Vagina (tissue), 2 donors: ENCODE measurements around the gene NKX6-1. TPM values are rescaled to one million over a fixed set of nuclear protein-coding genes. Genes with fewer than 3 reads are reported as not detected.

Source experiments
- DNase-seq, 2 donors: peaks; one replicate each; pipeline ENCODE4 v3.0.0-alpha.2; 2017; ENCODE audit errors: extremely low spot score in 2 of 2
- H3K27ac ChIP-seq: fragments of 200-600 bp; sonication (generic); one replicate; pipeline ENCODE4 v1.5.1; 2019
- H3K27me3 ChIP-seq: fragments of 200-600 bp; sonication (generic); one replicate; pipeline ENCODE4 v1.5.1; 2019
- H3K36me3 ChIP-seq, 2 donors: fragments of 200-600 bp; sonication (generic); one replicate each; pipeline ENCODE4 v1.5.1; 2017 to 2019
- H3K4me1 ChIP-seq: fragments of 200-600 bp; sonication (generic); one replicate; pipeline ENCODE4 v1.5.1; 2019
- H3K4me3 ChIP-seq, 2 donors: fragments of 200-600 bp; sonication (generic); 1 replicate in 1 of 2; 2 replicates in 1 of 2; pipeline ENCODE4 v1.5.1; 2016 to 2019
- H3K9me3 ChIP-seq: fragments of 200-600 bp; sonication (generic); one replicate; pipeline ENCODE4 v1.5.1; 2019
- POLR2A ChIP-seq, 2 donors: fragments of 450-650 bp; IDR thresholded peaks; one replicate each; pipeline ENCODE4 v1.6.1; 2017; ENCODE audit warnings: antibody characterized with exemption in 2 of 2, mild to moderate bottlenecking in 2 of 2, moderate library complexity in 2 of 2
- POLR2AphosphoS5 ChIP-seq, 2 donors: sonication (generic); formaldehyde crosslinking; IDR thresholded peaks; one replicate each; pipeline ENCODE4 v1.9.0; 2017; ENCODE audit warnings: antibody characterized with exemption in 2 of 2, mild to moderate bottlenecking in 2 of 2, low read depth in 1 of 2; ENCODE audit not compliant: insufficient read depth in 1 of 2
- intact Hi-C: fragments of 100-400 bp; cut with DNase I; formaldehyde crosslinking; loops from one replicate; pipeline ENCODE4 v1.15.1; 2023
- total RNA-seq: library from RNA; depleted of rRNA; stranded (reverse); fragments of >200 nt; gene quantifications from one replicate; pipeline ENCODE4 v1.2.3, GENCODE V29; 2016
- TF ChIP-seq, protein P1 (sequence below), 3 experiments: fragments of 450-650 bp in 2 of 3; fragments of 200-600 bp in 1 of 3; sonication (generic) in 1 of 3; IDR thresholded peaks; one replicate each; pipeline ENCODE4 v1.5.1; 2017 to 2019; ENCODE audit warnings: antibody characterized with exemption in 3 of 3, mild to moderate bottlenecking in 2 of 3, moderate library complexity in 2 of 3

The NKX6-1 gene
- total RNA-seq, 1 donor from 2014 or later: not detected

DNA sequence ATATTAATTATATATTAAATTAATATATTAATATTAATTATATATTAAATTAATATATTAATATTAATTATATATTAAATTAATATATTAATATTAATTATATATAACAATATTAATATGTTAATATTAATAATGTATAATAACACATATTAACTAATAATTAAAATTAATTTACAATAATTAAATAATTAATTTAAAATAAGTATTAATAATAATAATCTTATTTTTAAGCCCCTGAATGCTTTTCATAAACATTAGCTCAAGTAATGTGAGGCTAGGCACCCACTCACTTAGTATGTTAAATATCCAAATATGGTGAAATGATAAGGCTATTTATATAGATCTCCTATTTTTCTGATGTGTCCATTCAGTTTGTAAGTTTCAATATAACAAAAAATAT, 26.9 kb downstream of the NKX6-1 start:
- no peaks in the 10 kb centered on the region for H3K36me3 ChIP-seq
- H3K27me3 ChIP-seq: no peaks in the 10 kb centered on the region
- TF ChIP-seq, protein P1, sequence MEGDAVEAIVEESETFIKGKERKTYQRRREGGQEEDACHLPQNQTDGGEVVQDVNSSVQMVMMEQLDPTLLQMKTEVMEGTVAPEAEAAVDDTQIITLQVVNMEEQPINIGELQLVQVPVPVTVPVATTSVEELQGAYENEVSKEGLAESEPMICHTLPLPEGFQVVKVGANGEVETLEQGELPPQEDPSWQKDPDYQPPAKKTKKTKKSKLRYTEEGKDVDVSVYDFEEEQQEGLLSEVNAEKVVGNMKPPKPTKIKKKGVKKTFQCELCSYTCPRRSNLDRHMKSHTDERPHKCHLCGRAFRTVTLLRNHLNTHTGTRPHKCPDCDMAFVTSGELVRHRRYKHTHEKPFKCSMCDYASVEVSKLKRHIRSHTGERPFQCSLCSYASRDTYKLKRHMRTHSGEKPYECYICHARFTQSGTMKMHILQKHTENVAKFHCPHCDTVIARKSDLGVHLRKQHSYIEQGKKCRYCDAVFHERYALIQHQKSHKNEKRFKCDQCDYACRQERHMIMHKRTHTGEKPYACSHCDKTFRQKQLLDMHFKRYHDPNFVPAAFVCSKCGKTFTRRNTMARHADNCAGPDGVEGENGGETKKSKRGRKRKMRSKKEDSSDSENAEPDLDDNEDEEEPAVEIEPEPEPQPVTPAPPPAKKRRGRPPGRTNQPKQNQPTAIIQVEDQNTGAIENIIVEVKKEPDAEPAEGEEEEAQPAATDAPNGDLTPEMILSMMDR (IDR thresholded peaks at IDR 0.05): no peak
- TF ChIP-seq POLR2AphosphoS5 (IDR thresholded peaks at IDR 0.05; ENCODE audit: insufficient read depth in 1 of 2, low read depth in 1 of 2) (no peak), POLR2A (IDR thresholded peaks at IDR 0.05) (no peak)
- no peak for DNase-seq
- no peaks in the 10 kb centered on the region for H3K4me1 ChIP-seq
- H3K4me3 ChIP-seq: no peak overlapping the region
- intact Hi-C loops: no loop called here
- no peaks in the 10 kb centered on the region for H3K9me3 ChIP-seq
- H3K27ac ChIP-seq: no peak overlapping the region

DNA sequence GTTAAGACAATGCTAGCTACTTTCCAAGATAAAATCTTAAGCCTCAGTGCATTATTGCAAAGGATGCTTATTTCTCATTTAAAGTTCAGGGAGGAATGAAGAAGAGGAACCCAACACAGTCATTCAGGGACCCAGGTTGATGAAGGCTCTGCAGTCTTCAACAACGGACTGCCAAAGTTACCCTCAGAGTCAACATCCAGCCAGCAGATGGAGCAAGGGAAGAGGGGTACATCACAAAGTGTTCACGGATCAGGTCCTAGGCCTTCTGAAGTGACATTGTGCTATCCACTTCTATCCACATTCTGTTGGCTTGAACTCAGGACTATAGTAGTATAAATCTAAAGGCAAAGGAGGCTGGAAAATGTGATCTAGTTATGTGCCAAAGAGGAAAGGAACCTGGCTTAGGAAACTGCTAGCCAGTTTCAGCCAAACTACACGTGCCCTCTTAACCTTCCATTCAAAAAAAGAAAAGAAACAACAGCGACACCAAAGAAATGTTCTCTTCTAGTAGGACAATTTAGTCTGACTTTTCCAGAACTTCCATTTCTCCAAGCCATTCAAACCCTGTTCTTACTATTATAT, 28.8 kb downstream of the NKX6-1 start:
- TF ChIP-seq, protein P1 (IDR thresholded peaks at IDR 0.05): no peak
- TF ChIP-seq POLR2A (IDR thresholded peaks at IDR 0.05): no peak
- no peak for TF ChIP-seq POLR2AphosphoS5 (IDR thresholded peaks at IDR 0.05; ENCODE audit: insufficient read depth in 1 of 2, low read depth in 1 of 2)
- Histone ChIP-seq H3K36me3 (no peaks in the 10 kb centered on the region), H3K27ac (no peak overlapping the region), H3K9me3 (no peaks in the 10 kb centered on the region), H3K4me3 (no peak overlapping the region), H3K27me3 (no peaks in the 10 kb centered on the region), H3K4me1 (no peaks in the 10 kb centered on the region)
- intact Hi-C loops: no loop called here
- DNase-seq: no peak

DNA sequence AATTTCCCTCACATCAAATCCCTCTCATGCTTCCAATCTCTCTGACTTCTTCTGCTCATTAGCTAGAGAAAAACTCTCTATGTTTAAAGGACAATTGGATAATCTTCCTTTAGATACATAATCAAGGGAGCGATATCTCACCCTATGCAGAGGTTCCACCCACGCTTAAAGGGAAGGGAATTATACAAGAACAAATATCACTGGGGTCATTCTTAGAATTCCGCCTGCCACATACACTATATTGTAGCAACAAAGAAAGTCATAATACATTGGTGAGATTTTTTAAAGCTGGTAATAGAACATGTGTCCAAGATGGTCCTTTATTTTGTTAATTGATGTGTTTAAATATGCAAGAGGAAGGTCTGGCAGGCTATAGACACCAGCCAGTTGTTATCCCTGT, 31.5 kb downstream of the NKX6-1 start:
- Histone ChIP-seq H3K4me3 (no peak overlapping the region), H3K36me3 (no peaks in the 10 kb centered on the region), H3K27ac (no peak overlapping the region), H3K9me3 (no peaks in the 10 kb centered on the region), H3K27me3 (no peaks in the 10 kb centered on the region), H3K4me1 (no peaks in the 10 kb centered on the region)
- intact Hi-C loops: no loop called here
- TF ChIP-seq POLR2A (IDR thresholded peaks at IDR 0.05) (no peak), POLR2AphosphoS5 (IDR thresholded peaks at IDR 0.05; ENCODE audit: insufficient read depth in 1 of 2, low read depth in 1 of 2) (no peak)
- TF ChIP-seq, protein P1 (IDR thresholded peaks at IDR 0.05): no peak
- DNase-seq: no peak

DNA sequence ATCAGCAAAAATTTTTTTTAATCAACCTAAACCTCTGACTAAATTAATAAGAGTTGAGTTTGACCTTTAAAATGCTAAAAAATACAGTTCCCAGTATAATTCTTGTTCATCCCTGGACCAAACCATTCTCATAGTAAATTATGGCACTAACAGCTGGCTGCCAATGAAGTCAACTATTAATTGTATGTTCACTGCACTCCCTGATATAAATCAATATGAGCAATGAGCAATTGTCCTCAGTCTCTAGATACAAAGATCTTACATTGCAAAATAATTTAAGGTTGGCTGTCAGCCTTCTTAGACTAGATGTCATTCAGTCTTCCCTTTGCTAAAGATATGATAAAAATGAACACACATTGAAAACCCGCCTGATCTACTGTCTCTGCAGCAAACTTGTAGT, 39.3 kb downstream of the NKX6-1 start:
- Histone ChIP-seq H3K27me3 (no peaks in the 10 kb centered on the region), H3K9me3 (no peaks in the 10 kb centered on the region), H3K27ac (no peak overlapping the region), H3K4me1 (no peaks in the 10 kb centered on the region), H3K36me3 (no peaks in the 10 kb centered on the region), H3K4me3 (no peak overlapping the region)
- DNase-seq: no peak
- TF ChIP-seq, protein P1 (IDR thresholded peaks at IDR 0.05): no peak
- TF ChIP-seq POLR2AphosphoS5 (IDR thresholded peaks at IDR 0.05; ENCODE audit: insufficient read depth in 1 of 2, low read depth in 1 of 2): no peak
- TF ChIP-seq POLR2A (IDR thresholded peaks at IDR 0.05): no peak
- intact Hi-C loops: no loop called here

DNA sequence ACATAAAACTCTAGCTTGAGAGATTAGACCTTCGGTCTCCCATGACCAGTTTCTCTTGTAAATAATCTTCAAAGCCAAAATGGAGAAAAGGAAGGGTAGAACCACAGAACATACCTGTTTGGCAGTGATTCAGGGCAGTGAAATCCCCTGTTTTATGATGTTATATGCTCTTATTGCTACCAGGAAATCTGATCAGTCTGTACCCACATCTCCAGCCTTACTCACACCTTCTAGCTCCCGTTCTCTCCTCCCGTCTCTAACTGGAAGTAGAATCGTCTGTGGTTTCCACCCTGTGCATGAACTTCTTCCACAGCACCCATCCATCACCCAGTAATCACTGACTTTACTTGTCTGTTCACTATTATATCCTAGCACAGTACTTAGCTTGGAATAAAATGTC, 42.9 kb downstream of the NKX6-1 start:
- H3K4me1 ChIP-seq: no peaks in the 10 kb centered on the region
- no peaks in the 10 kb centered on the region for H3K27me3 ChIP-seq
- intact Hi-C loops: no loop called here
- no peak overlapping the region for H3K27ac ChIP-seq
- H3K36me3 ChIP-seq: no peaks in the 10 kb centered on the region
- H3K9me3 ChIP-seq: no peaks in the 10 kb centered on the region
- no peak overlapping the region for H3K4me3 ChIP-seq
- DNase-seq: no peak
- TF ChIP-seq, protein P1 (IDR thresholded peaks at IDR 0.05): no peak
- TF ChIP-seq POLR2A (IDR thresholded peaks at IDR 0.05) (no peak), POLR2AphosphoS5 (IDR thresholded peaks at IDR 0.05; ENCODE audit: insufficient read depth in 1 of 2, low read depth in 1 of 2) (no peak)
